HUES6 (cell line): ENCODE results near the gene XCL1.

Source experiments
- H3K27ac ChIP-seq: 2 replicates; pipeline ENCODE4 v1.7.0; 2013; ENCODE audit warnings: low read depth, mild to moderate bottlenecking, low read length, inconsistent platforms
- H3K27me3 ChIP-seq: 2 replicates; pipeline ENCODE4 v1.6.1; 2013; ENCODE audit warnings: low read length; ENCODE audit not compliant: control insufficient read depth, insufficient read depth
- H3K36me3 ChIP-seq: 2 replicates; pipeline ENCODE4 v1.6.1; 2013; ENCODE audit warnings: low read length; ENCODE audit not compliant: control insufficient read depth, insufficient read depth
- H3K4me1 ChIP-seq: 2 replicates; pipeline ENCODE4 v1.6.1; 2013; ENCODE audit warnings: low read length; ENCODE audit not compliant: control insufficient read depth, insufficient read depth
- H3K4me3 ChIP-seq: 2 replicates; pipeline ENCODE4 v1.5.1; 2013; ENCODE audit warnings: low read depth, low read length
- H3K9ac ChIP-seq: one replicate; pipeline ENCODE4 v1.6.1; 2013; ENCODE audit warnings: mild to moderate bottlenecking, low read length
- H3K9me3 ChIP-seq: 2 replicates; pipeline ENCODE4 v1.6.1; 2013; ENCODE audit warnings: low read depth, low read length; ENCODE audit not compliant: control insufficient read depth, insufficient read depth

XCL1 gene

GRCh38 chr1:168607872-168608428 is 31.5 kb downstream of the XCL1 start:
- no peaks in the 10 kb centered on the region for H3K27me3 ChIP-seq

GRCh38 chr1:168608796-168609715 is 32.7 kb downstream of the XCL1 start:
- Histone ChIP-seq H3K27ac (no peak overlapping the region), H3K9ac (no peak overlapping the region), H3K4me1 (peaks cover 7% of the 10 kb centered on the region; the same call in 1 of the 2 replicates), H3K4me3 (peak overlapping the region; percentile 20; the same call in 1 of the 2 replicates), H3K36me3 (no peaks in the 10 kb centered on the region), H3K27me3 (no peaks in the 10 kb centered on the region), H3K9me3 (no peaks in the 10 kb centered on the region)

More at GRCh38 chr1:168607872-168608428, 31.5 kb downstream of the XCL1 start:
- Histone ChIP-seq H3K27ac (no peak overlapping the region), H3K36me3 (no peaks in the 10 kb centered on the region), H3K4me3 (no peak overlapping the region), H3K9me3 (no peaks in the 10 kb centered on the region), H3K9ac (no peak overlapping the region), H3K4me1 (peaks cover 7% of the 10 kb centered on the region; the same call in 1 of the 2 replicates)

GRCh38 chr1:168609741-168610510 is 33.5 kb downstream of the XCL1 start:
- no peaks in the 10 kb centered on the region for H3K9me3 ChIP-seq
- H3K36me3 ChIP-seq, result no peaks in the 10 kb centered on the region
- H3K27me3 ChIP-seq, result no peaks in the 10 kb centered on the region
- H3K9ac ChIP-seq, result no peak overlapping the region
- H3K4me3 ChIP-seq, result peak overlapping the region; percentile 20; the same call in 1 of the 2 replicates
- no peak overlapping the region for H3K27ac ChIP-seq
- peaks cover 7% of the 10 kb centered on the region; the same call in 1 of the 2 replicates for H3K4me1 ChIP-seq

DNA sequence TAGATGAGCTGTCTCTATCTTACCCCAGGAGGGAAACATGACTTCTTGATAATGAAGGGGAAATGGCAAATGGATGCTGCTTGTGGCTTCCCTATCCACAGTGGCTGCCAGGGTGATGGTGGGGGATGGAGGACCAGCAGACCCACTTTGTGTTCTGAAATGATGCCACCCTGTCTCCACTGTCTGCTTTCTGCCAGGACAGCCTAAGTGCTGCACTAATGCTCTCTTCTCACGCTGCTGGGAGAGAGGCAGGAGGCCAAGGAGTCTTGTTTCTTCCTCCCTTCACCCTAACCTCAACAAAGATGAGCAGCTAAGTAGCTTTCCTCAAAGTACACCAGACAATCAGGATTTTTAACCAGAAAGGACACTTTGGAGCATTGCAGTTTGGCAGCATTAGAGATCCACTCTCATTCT is 36.6 kb downstream of the XCL1 start:
- H3K36me3 ChIP-seq, result no peaks in the 10 kb centered on the region
- no peak overlapping the region for H3K27ac ChIP-seq
- peaks cover 7% of the 10 kb centered on the region; the same call in 1 of the 2 replicates for H3K4me1 ChIP-seq

GRCh38 chr1:168613691-168614231 is 37.4 kb downstream of the XCL1 start:
- Histone ChIP-seq H3K27me3 (no peaks in the 10 kb centered on the region), H3K4me1 (peaks cover 3% of the 10 kb centered on the region; the same call in 1 of the 2 replicates), H3K4me3 (no peak overlapping the region), H3K9ac (no peak overlapping the region), H3K27ac (no peak overlapping the region), H3K9me3 (no peaks in the 10 kb centered on the region), H3K36me3 (no peaks in the 10 kb centered on the region)

More for the DNA sequence above, 36.6 kb downstream of the XCL1 start:
- no peak overlapping the region for H3K9ac ChIP-seq
- H3K27me3 ChIP-seq, result no peaks in the 10 kb centered on the region
- H3K9me3 ChIP-seq, result no peaks in the 10 kb centered on the region
- H3K4me3 ChIP-seq, result no peak overlapping the region

DNA sequence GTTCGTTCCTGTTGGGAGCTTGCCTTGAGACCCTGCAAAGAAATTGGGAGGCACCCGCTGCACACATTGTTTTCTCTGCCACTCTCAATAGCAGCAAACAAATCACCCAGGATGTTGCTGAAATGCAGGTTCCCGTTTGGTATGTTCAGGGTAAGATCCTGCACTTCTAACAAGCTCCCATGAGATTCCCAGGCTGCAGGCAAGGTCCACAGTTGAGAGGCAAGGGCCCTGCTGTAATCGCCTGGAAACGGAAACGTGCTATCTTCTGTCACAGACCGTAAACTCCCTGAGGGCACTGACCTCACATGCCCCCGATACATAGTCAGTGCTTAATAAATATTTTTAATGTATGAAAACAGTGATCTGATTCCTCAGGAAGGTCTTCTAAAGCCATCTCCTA is 37.8 kb downstream of the XCL1 start:
- Histone ChIP-seq H3K36me3 (no peaks in the 10 kb centered on the region), H3K27me3 (no peaks in the 10 kb centered on the region), H3K4me1 (no peaks in the 10 kb centered on the region; the same call in 1 of the 2 replicates), H3K9me3 (no peaks in the 10 kb centered on the region), H3K27ac (no peak overlapping the region), H3K4me3 (no peak overlapping the region), H3K9ac (no peak overlapping the region)

- H3K9ac ChIP-seq, result no peak overlapping the region
- no peaks in the 10 kb centered on the region for H3K4me1 ChIP-seq
- H3K9me3 ChIP-seq, result no peaks in the 10 kb centered on the region
- no peaks in the 10 kb centered on the region for H3K36me3 ChIP-seq
- H3K4me3 ChIP-seq, result no peak overlapping the region
- no peak overlapping the region for H3K27ac ChIP-seq
- no peaks in the 10 kb centered on the region for H3K27me3 ChIP-seq
These were observed 39.6 kb downstream of the XCL1 start for GRCh38 chr1:168615965-168616364.

- no peak overlapping the region for H3K9ac ChIP-seq
- no peaks in the 10 kb centered on the region for H3K9me3 ChIP-seq
- H3K4me3 ChIP-seq, result no peak overlapping the region
- H3K27me3 ChIP-seq, result no peaks in the 10 kb centered on the region
- H3K36me3 ChIP-seq, result no peaks in the 10 kb centered on the region
- H3K27ac ChIP-seq, result no peak overlapping the region
- no peaks in the 10 kb centered on the region for H3K4me1 ChIP-seq
These were observed 41.8 kb downstream of the XCL1 start for GRCh38 chr1:168617974-168618750.

- no peaks in the 10 kb centered on the region for H3K27me3 ChIP-seq
- no peak overlapping the region for H3K9ac ChIP-seq
- H3K9me3 ChIP-seq, result no peaks in the 10 kb centered on the region
- H3K36me3 ChIP-seq, result no peaks in the 10 kb centered on the region
- no peak overlapping the region for H3K27ac ChIP-seq
- no peaks in the 10 kb centered on the region for H3K4me1 ChIP-seq
- no peak overlapping the region for H3K4me3 ChIP-seq
These were observed 42.5 kb downstream of the XCL1 start for GRCh38 chr1:168618886-168619285.

DNA sequence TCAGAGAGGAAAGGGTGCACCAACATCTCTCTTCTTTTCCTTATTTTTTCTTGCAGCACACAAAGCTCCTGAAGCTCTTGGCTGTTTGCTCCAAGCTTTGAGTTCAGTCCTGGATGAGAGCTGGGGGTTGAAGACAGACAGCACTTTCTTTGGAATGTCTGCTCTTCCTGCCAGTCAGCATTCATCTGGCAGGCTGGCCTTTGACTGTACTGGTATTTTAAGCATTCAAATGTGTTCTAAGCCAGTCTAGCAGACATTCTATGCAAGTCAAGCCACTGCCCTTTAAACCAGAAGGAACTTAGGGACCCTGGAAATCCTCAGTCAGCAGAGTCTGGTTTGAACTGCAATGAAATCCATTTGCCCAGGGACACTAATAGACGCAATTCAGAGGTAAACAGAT is 45.0 kb downstream of the XCL1 start:
- Histone ChIP-seq H3K27ac (no peak overlapping the region), H3K36me3 (no peaks in the 10 kb centered on the region), H3K9ac (no peak overlapping the region), H3K4me3 (no peak overlapping the region), H3K4me1 (no peaks in the 10 kb centered on the region), H3K27me3 (no peaks in the 10 kb centered on the region), H3K9me3 (no peaks in the 10 kb centered on the region)
